CD4-positive, alpha-beta T cell treated with Interleukin-15 for 1 hour (primary cell): Measurements from ENCODE around the gene ITPRID1.
"Not testable (repeated sequence)": the region's sequence is repeated elsewhere in the genome, so short reads cannot be mapped to it uniquely, and the experiment has no call there.

Source experiments
- DNase-seq: peaks from one replicate; pipeline ENCODE4 v3.0.0-alpha.2; 2020

The ITPRID1 gene

GRCh38 chr7:31513790-31514189, at the start of gene ITPRID1:
TSS of gene ITPRID1 (plus strand) at chr7:31514090. CDS start at chr7:31553025, 38,935 bp downstream.
- DNase-seq, result no peak

DNA sequence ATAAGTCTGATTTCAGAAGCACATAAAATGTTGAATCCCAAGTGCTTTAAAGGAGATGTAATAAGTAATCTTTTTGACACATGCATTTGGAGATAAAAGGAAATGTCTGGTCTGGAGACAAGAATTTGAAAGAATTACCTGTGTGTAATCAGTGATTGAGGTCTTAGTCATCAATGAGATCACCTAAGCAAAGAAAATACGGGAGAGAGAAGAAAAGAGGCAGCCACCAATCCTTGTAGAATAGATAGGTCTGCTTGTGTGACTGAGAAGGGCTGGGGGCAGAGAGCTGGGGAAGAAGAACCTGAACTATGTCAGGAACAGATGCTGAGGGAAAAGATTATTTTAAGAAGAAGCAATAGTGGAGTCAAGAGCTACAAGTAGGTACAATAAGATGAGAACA, 49.3 kb upstream of the ITPRID1 start:
- DNase-seq, result no peak

- no peak for DNase-seq
Observed at GRCh38 chr7:31465285-31465684, 48.6 kb upstream of the ITPRID1 start.

DNA sequence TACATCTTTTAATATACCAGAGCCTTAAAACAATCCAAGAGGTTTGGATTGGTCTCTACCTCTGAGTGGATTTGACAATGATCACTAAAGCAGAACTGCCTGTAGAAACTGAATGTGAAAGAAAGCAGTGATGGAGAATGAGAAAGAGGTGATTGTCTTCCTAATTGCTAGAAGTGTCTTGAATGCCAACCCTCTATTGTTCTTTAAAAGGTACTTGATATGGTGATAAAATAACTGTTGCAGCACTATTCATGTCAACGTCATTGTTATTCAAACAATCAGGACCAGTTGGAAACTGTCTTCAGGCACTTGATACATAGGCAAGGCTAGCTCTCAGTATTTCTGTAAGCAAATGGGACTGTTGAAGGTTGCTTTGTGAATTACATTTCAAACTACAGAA, 47.9 kb upstream of the ITPRID1 start:
- DNase-seq, result no peak

GRCh38 chr7:31470883-31471282, 43.0 kb upstream of the ITPRID1 start:
- DNase-seq, result not testable (repeated sequence)

DNA sequence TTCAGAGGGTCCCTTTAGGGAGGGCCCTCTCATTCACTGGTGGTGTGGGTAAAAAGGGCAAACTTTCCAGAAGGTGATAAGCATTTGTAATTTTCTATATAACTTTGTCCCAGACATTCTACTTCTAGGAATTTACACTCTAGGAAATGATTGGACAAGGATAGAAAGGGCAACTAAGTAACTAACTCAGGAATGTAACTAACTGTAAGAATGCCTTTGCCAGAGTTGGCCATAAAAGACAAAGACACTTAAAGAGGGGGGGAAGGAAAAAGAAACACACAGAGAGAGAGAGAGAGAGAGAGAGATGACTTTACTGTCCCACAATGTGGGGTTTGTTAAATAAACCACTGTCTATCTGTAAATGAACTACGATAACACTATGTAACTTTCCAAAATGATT, 38.5 kb upstream of the ITPRID1 start:
- DNase-seq, result no peak

GRCh38 chr7:31476073-31476745, 37.7 kb upstream of the ITPRID1 start:
- no peak for DNase-seq

DNA sequence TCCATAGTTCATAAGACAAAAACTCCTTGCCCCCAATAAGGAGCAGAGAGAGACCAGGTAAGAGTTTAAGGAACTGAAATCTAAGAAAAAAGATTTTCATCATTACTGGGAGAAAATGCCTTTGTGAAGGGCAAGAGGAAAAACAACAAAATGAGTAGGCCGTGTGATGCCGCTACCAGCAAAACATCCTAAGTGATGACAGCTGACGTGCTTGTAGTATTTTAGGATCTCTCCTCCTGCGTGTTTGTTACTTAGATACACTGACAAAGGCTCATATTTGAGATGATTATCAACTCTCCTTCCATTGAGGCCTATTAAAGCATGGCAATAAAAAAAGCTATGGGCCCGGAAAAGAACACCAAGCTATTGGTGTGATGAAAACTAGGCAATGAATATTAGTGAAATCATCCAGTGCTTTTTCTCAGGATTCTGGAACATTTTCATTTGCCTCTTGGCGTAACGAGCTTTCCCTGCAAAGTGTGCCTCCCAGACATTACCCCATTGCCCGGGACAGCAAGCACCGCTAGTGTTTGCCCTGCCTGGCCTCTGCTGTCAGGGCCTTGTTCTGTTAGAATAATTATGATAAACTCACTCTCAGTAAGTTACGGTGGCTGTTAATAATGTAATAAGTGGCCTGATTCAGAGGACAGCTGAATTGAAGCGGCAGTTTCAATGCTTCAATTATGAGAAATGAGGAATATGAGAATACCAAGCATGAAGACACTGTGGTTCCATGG, 36.8 kb upstream of the ITPRID1 start:
- DNase-seq, result no peak

DNA sequence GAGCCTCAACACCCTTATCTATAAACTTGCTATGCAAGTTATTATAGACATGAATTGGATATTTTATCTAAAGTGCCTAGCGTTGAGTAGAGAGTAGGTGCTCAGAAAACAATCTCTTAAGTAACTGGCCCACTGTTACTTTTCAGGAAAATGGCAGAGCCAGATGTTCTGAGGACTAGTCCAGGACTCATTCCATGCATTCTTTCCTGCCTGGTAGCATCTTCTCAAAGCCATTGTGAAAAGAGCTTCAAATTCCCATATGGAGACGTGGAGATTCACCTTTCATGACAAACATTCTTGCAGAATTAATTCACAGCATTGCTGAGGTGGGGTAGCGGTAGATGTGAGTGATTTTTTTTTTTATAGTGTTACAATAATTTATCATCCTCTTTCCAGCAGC, 35.9 kb upstream of the ITPRID1 start:
- no peak for DNase-seq

- DNase-seq, result no peak
Observed at GRCh38 chr7:31478721-31479120, 35.2 kb upstream of the ITPRID1 start.

DNA sequence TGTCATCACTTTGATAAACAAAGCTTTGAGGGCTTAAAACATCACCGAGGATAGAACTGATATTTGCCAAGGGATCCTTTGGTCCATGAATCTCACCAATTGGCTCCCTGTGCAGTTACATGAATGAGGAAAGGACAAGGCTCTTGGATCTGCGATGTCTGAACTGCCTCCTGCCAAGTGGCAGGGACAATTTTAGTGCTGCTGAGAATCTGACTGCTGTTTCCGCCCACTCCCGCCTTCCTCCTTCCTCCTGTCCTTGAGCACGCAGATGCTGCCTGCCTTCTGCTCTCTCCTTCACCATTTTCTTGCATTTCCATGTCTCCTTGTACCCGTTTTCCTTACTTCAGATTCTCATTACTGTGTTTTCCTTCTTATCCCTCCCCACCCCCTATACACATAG, 26.8 kb upstream of the ITPRID1 start:
- no peak for DNase-seq

DNA sequence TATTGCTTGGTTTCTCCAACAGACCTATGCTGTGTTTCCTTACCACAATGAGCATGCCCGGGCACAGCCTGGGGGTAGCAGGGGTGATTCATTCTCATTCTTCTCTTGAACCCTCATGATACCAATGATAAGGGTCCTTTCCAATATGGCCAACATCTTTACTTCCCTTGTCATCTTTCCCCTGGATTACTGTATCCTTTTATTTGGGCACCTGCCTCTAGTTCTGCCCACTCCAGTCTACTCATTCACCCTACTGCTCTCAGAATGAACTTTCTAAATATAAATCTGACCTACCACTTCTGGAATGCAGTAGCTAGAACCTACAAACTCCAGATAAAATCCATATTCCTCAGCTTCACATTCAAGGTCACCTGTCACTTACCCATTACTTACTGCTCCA, 26.4 kb upstream of the ITPRID1 start:
- DNase-seq, result no peak

DNA sequence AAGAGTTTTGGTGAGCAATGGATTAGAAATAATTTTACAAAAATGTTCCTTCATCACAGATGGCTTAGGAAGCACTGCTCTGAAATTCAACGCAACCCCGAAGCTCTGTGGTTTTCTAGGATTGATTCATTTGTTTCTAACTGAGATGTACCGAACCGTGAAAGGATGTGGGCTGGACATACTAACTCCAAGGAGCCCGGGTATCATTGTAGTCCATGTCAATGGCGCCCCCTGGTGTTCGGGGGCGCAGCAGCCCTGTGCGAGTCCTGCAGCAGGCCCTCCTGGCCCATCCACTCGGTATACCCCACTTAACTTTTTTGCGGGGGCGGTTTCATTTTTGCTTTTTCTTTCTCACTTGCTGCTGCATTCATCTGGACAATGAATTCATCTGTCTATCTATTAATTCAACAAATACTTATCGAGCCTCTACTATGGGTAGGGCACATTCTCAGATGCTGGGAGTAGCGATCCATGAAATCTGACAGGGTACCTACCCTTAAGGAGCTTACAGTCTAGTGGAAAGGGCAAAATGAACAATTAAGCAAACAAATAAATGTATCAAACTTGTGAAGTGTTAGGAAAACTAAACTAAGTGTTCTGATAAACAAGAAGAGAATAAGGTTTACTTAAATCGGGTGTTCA, 25.2 kb upstream of the ITPRID1 start:
- DNase-seq, result no peak

GRCh38 chr7:31490796-31491314, 23.0 kb upstream of the ITPRID1 start:
- no peak for DNase-seq

DNA sequence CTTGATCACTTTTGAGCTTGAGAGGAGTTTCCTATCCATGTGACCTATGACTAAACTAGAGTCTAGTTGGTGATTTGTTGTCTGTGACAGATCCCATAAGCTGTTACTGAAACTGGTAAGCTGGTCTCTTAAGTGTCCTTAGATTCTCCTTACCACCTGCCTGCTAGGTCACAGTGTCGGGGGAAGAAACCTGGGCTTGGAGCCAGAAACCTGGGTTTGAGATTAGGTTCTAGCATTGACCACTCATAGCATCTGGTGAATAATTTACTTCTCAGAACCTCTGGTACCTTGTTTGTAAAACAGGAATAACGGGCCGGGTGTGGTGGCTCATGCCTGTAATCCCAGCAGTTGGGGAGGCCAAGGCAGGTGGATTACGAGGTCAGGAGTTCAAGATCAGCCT, 21.8 kb upstream of the ITPRID1 start:
- no peak for DNase-seq

DNA sequence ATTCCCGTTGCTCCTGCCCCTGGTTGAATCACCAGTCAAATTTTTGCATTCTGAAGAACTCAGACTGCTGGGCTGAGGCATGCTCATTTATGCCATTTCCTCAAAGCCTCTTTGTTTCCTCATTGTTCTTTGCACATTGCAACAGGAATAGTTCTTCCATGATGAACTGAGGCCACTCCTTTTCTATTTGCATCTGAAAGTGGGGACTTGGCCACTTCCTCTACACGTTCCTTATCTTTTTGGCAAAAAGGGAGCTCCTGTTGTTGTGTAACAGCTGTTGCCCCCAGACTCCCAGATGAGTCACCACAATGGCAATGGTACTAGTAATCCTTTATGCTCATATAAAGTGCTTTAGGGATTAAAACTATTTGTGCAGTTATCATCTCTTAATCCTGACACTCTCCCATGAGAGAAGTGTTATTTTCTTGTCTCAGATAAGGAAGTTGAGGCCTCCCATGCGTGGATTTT, 20.1 kb upstream of the ITPRID1 start:
- DNase-seq, result no peak

DNA sequence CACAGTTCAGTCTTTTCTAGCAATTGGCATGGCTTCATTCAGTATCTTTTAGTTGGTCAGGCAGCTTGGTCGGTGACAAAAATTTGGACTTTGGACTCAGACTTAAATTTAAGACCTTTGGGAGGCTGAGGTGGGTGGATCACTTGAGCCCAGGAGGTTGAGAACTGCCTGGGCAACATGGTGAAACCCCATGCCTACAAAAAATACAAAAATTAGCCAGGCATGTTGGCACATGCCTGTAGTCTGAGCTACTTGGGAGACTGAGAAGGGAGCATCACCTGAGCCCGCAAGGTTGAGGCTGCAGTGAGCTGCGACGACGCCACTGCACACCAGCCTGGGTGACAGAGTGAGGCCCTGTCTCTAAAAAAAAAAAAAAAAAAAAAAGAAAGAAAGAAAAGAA, 19.5 kb upstream of the ITPRID1 start:
- DNase-seq, result no peak

GRCh38 chr7:31495653-31496052, 18.2 kb upstream of the ITPRID1 start:
- no peak for DNase-seq

DNA sequence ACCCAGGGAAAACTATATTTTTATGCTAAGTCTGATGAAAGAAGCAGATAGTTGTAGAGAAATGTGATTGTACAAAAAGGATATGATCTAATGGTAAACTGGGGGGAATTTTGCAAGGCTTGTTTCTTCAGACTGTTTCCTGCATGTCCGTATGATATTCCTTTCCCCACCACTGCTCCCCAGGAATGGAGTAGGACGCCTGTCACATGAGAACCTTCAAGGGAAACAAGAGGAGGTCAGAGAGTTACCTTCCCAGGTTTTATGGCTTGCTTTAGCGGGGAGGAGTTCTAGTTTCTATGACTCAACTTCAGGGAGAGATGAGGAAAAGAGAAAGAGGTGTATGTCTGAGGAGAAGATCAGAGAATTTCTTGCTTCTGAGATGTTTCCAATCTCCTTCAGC, 16.4 kb upstream of the ITPRID1 start:
- no peak for DNase-seq

- DNase-seq, result no peak
Observed at GRCh38 chr7:31500656-31501055, 13.2 kb upstream of the ITPRID1 start.

- DNase-seq, result no peak
Observed at GRCh38 chr7:31508823-31509222, 5.1 kb upstream of the ITPRID1 start.

DNA sequence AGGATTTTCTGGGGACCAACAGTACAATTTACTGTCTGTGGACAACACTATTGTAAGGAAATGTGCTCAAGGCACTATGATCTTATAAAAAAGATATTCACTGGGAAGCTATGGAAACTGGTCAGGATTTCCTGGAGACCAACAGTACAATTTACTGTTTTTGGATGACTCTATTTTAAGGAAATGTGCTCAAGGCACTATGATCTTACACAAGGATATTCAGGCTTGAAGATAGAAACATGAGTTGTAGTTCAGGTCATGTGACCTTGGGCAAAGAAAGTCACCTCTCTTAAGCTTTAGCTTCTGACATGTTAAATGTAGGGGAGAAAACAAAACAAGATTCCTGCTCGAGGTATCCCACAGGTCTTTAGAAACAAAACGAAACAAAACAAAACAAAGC, 1.7 kb upstream of the ITPRID1 start:
- DNase-seq, result no peak

DNA sequence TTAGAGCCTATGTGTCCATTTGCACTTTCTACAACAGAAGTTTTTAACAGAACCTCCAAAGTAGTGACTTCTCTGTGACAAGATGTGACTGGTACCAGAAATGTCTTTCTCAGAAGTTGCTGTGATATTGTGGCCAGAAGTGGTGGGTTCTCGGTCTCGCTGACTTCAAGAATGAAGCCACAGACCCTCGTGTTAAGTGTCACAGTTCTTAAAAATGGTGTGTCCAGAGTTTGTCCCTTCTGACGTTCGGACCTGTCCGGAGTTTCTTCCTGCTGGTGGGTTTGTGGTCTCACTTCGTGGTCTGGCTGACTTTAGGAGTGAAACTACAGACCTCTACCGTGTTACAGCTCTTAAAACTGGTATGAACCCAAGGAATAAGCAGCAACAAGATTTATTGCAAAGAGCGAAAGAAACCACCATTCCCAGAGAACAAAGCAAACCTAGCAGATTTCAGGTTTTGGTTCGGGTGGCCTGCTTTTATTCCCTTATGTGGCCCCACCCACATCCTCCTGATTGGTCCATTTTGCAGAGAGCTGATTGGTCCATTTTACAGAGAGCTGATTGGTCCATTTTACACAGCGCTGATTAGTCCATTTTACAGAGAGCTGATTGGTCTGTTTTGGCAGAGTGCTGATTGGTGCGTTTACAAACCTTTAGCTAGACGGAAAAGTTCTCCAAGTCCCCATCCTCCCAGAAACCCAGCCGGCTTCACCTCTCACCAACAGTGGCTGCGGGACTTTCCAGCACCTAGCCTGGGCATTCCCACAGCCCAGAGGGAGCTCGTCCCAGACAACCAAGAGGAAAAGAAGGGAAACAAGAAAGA, 3.0 kb downstream of the ITPRID1 start:
- DNase-seq, result no peak
